Left cardiac atrium (tissue), 4 donors: ENCODE data around the gene DAB2. TPM values are rescaled to one million over a fixed set of nuclear protein-coding genes. Genes with fewer than 3 reads are reported as not detected.
"Not testable (repeated sequence)": the region's sequence is repeated elsewhere in the genome, so short reads cannot be mapped to it uniquely, and the experiment has no call there.

Experiments used
- ATAC-seq, 2 donors: fragments of 200-7000 bp; cut with Tn5 transposase; one replicate each; pipeline ENCODE4 v1.9.1; 2020; ENCODE audit warnings: mild to moderate bottlenecking in 2 of 2, moderate library complexity in 2 of 2
- DNase-seq: peaks from one replicate; pipeline ENCODE4 v3.0.0-alpha.2; 2020
- intact Hi-C, 2 donors: fragments of 100-400 bp; cut with DNase I; formaldehyde crosslinking; loops; one replicate each; pipeline versions ENCODE4 v1.14.1 to v1.15.1; 2022 to 2023
- total RNA-seq, 2 donors: library from RNA; stranded (reverse); fragmentation: NEBNext Ultra II Directional; extraction: Animal tissue kit (Norgen Biotek cat#: 25700); gene quantifications; one replicate each; pipeline ENCODE4 v1.2.1, GENCODE V29; 2021
- donor health status: DM: no; HTN: yes; CAD: no.
- donor health status: DM: no; HTN: yes; CAD: no; lungs with severe emphysema.
- donor health status: DM: yes; HTN: yes; CAD: no.
- donor health status: Dilated cardiomyopathy.

The DAB2 gene
- total RNA-seq, 2 donors from 2014 or later: 58.2 to 67.3 TPM

DNA sequence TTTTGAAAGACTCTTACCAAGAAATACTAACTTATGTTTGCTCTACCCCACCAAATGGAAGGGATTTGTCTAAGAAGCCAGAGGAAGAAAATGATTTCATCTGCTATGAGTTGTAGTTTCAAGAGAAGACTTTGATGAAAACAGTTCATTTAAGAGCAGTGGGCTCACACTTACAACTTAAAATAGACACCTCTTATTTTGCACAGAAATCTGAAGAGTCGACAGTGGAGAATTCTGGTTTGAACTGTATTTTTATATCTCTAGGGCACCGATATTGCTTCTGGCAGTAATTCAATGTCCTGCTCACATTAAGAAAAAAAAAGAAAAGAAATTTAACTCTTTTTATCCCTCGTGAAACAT lies 1.9 kb upstream of the DAB2 start:
- DNase-seq (no peak), ATAC-seq (no peak)
- intact Hi-C loops: no loop called here

DNA sequence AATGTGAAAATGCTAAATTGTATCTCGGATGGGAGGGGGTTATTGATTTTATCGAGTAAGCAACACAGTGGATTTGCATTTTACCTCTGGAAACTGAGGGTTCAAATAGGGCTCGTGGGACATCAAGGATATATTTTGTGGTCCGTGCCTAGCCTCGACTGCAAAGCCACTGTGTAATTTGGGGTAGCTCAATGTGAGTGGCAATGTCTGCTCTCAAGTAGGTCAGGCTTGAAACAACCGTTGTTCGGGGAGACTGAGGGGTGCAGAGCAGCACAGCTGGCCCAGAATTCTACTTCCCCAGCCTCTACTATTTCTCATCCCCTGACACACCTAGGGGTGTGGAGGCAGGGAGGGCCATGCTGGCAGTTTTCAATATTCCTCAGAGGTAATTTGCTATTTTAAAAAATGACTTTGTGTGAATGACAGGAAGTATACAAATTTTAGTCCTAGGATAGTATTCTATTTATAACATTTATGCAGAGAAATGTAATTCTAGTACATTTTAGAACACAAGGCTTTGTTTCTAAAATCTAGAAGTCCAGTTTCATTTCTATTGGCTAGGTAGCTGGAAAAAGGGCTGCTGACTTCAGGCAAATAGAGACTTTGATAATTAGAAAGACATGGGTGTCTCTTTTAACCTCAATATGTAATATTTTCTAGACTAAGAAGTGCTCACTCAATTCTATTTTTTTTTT lies 1.4 kb upstream of the DAB2 start:
- ATAC-seq: no peak
- no peak for DNase-seq
- intact Hi-C loops: no loop called here

DNA sequence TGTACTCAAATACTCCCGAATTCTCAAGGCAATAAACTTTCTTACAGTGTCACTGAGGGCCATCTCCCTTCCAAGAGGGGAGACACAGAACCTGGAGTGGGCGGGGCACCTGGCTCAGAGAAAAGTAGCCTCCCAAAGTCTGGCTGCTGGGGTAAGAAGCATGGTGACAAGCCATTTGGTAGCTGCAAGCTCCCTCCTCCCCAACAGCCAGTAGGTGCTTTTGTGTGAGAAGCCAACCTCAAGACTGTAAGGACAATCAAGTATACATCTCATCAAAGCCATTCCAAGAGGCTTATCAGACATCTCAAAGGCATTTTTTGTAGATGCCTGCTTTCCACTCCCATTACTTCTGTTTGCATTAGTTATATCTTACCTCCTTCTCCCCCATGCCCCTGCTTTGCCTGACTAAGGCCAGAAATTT lies 1.4 kb downstream of the DAB2 start:
- intact Hi-C loops: loop anchor here in 1 of 2 donors (5.0 kb wide), 2 partner anchors 99 to 124 kb away; no protein-coding TSS in a partner anchor
- ATAC-seq (no peak), DNase-seq (peak; percentile 30)

DNA sequence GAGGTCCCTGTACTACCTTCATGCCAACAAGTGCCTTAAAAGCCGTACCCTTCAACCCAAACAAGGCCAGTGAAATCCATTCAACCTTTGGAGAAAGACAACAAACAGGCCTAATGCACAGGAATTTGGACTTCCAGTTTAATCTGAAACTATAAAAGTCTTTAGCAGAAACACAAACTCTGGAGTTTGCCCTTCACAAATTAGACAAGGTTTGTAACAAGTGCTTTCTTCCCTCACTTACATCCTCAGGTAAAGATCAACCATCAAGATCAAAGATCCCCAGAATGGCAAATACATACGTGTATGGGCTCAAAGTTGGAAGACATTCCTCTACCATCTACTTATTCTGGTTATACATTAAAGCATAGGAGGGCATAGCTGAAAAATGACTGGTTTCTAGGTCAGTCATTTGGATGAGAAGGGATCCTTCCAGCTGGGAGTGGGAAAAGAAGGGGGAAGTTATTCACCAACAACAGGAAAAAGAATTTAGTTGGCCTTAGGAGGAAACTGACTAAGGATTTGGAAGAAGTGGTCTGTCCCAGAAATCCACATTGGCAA lies 2.0 kb downstream of the DAB2 start:
- intact Hi-C loops: loop anchor here in 1 of 2 donors (5.0 kb wide), 2 partner anchors 99 to 124 kb away; no protein-coding TSS in a partner anchor
- no peak for ATAC-seq
- DNase-seq: no peak

DNA sequence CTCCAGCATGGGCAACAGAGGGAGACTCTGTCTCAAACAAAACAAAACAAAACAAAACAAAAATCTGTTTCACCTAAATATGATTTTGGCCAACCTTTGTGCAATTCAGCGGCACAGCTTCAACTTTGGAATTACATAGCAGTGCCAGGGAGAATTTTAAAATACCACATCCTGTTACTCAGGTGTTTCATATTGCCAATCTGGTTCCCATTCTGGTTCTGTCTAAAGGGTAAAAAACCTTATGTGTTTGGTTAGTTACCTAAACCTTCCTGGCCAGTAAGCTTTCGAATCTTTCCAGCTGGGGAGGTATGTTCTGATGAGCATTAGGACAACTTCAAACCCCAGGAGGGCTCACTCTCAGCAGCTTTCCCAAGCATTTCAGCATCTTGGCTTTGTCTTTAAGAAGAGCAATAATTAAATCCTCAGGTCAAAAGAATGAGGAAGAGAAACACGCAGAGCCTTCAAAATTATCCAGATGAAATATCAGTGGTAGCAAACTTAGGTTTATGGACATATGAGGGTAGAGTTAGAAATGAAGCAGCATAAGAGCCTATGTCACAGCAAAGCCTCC lies 2.7 kb downstream of the DAB2 start:
- no peak for DNase-seq
- no peak for ATAC-seq
- intact Hi-C loops: loop anchor here in 1 of 2 donors (5.0 kb wide), 2 partner anchors 100 to 125 kb away; no protein-coding TSS in a partner anchor

- intact Hi-C loops: loop anchor here in 1 of 2 donors (5.0 kb wide), 2 partner anchors 102 to 127 kb away; no protein-coding TSS in a partner anchor
- ATAC-seq (peak; percentile 45 to 65), DNase-seq (peak; percentile 84)
Measured at GRCh38 chr5:39420482-39421145, 4.2 kb downstream of the DAB2 start.

GRCh38 chr5:39419796-39420195 lies 5.0 kb downstream of the DAB2 start:
- intact Hi-C loops: loop anchor here in 1 of 2 donors (5.0 kb wide), 2 partner anchors 103 to 128 kb away; no protein-coding TSS in a partner anchor
- DNase-seq: no peak
- no peak for ATAC-seq

DNA sequence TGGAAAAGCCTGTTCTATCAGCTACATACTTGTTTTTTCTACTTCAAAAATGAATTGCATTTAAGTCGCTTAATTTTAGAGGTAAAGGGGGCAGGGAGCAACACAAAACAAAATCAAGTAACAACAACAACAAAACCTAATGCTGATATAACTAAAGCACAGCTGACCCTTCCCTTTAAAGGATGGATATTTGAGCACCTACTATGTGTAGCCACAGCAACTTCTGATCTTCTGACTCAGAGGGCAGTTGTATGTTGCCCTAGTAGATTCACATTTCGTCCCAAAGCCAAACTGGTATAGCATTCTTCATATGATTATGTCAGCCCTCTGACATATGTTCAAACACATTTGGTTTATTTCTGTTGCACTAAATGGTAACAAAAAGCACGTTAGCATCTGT lies 6.8 kb downstream of the DAB2 start:
- intact Hi-C loops: no loop called here
- no peak for DNase-seq
- no peak for ATAC-seq

GRCh38 chr5:39415201-39415600 lies 9.6 kb downstream of the DAB2 start:
- intact Hi-C loops: no loop called here
- DNase-seq (no peak), ATAC-seq (no peak)

DNA sequence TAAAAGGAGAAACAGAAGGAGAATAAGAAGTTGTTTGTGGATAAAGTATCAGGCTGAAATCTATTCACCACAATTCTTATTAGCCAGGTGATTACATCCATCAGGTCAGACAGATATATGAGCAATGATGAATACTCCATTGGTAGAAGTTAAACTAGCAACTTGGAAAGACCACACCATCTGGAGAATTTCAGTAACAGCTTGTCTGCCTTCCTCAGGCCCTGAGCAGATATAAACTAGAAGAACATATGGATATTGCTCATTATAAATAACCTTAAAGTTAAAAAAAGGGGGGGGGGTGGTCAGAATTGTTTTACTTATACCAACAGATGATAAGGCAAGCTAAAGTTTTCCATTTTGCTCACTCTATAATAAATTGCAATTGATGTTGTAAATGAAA lies 10.4 kb downstream of the DAB2 start:
- ATAC-seq (no peak), DNase-seq (no peak)
- intact Hi-C loops: no loop called here

DNA sequence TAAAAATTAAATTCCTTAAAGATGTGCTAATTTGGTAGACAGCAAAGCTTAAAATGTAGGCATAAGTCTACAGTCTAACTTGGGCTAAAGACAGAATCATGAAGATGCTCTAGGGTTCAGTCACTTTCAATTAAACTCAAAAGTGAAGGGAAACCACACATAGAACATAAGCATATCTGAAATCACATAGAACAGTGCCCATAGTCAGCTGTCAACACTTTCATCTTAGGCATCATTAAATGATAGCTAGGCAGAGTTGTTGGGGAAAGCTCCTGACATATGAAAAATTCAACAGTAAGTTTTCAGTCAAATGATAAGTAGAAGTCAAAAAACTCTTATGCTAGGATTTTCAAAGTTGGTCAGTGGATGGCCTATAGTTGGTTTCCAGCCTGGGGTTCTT lies 11.0 kb downstream of the DAB2 start:
- DNase-seq (no peak), ATAC-seq (no peak)
- intact Hi-C loops: no loop called here

DNA sequence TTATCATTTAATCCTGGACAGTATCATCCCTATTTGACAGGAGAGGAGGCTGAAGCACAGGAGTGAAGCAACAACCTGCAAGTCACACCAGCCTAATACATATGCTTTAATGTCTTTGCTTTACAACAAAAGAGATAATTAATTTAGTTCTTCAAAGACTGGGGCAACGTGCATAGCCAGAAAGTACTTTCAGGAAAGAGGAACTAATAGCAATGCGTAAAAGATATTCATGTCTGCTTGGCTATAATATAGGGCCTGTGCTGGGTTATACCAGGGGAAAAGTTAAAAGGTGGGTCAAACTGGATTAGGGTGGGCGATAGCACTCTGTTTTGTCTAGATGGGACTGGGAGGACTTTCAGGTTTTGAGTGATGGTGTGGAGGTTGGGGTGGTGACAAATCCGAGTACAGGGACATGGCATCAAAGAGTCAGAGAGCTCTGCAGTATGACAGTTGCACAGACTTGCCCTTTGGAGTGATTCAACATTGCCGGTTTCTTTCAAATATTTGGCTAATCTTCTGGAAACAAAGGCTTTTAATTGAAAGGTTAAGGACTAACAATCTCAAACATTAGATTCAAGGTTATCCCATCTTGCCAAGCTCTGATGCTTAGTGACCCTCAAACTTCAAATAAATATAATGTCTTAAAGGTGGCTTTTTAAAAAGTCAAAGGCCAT lies 11.9 kb downstream of the DAB2 start:
- intact Hi-C loops: no loop called here
- ATAC-seq (no peak), DNase-seq (no peak)

GRCh38 chr5:39411985-39412384 lies 12.8 kb downstream of the DAB2 start:
- ATAC-seq: no peak
- intact Hi-C loops: no loop called here

GRCh38 chr5:39411061-39411460 lies 13.7 kb downstream of the DAB2 start:
- intact Hi-C loops: no loop called here
- peak in 1 of 2 donors; percentile 68 for ATAC-seq

More at GRCh38 chr5:39411985-39412384, 12.8 kb downstream of the DAB2 start:
- no peak for DNase-seq

DNA sequence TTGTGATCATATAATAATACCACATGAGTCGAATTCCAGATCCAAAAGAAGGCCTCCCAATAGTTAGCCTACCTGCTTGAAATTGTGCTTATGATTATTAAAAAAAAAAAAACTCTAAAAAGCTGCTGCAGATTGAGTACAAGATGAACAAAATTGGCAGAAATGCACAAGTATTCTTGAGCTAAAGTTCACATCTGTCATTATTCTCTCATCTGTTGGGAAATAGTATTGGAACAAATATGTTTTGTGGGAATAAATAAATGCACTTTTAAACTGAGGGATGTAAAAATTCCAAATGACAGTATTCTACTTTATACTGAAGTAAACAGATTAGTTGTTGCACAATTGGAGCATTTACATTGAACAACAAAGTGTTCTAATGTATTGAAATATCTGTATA lies 15.7 kb downstream of the DAB2 start:
- no peak for ATAC-seq

More at GRCh38 chr5:39411061-39411460, 13.7 kb downstream of the DAB2 start:
- no peak for DNase-seq

GRCh38 chr5:39405083-39405843 lies 19.5 kb downstream of the DAB2 start:
- ATAC-seq: no peak
- intact Hi-C loops: no loop called here
- no peak for DNase-seq

More for the DNA sequence above, 15.7 kb downstream of the DAB2 start:
- intact Hi-C loops: no loop called here
- no peak for DNase-seq

- intact Hi-C loops, ATAC-seq, DNase-seq: not testable (repeated sequence)
Measured at GRCh38 chr5:39403761-39404160, 21.0 kb downstream of the DAB2 start.

GRCh38 chr5:39402140-39402539 lies 22.6 kb downstream of the DAB2 start:
- ATAC-seq, intact Hi-C loops, DNase-seq: not testable (repeated sequence)
